Subcutaneous abdominal adipose tissue (tissue), 5 donors: ENCODE results near the gene CNOT6.

Experiments used
- H3K27ac ChIP-seq: one replicate; pipeline ENCODE4 v1.7.0; 2013; ENCODE audit warnings: low read depth, mild to moderate bottlenecking, inconsistent platforms, low read length, moderate library complexity
- H3K27me3 ChIP-seq, 5 donors: one replicate each; pipeline ENCODE4 v1.7.0; 2013; ENCODE audit warnings: low read length in 5 of 5, inconsistent platforms in 1 of 5; ENCODE audit not compliant: control insufficient read depth in 5 of 5, insufficient read depth in 4 of 5
- H3K36me3 ChIP-seq, 5 donors: one replicate each; pipeline ENCODE4 v1.7.0; 2013; ENCODE audit warnings: low read length in 5 of 5; ENCODE audit not compliant: control insufficient read depth in 5 of 5, insufficient read depth in 5 of 5
- H3K4me1 ChIP-seq, 5 donors: one replicate each; pipeline ENCODE4 v1.7.0; 2013; ENCODE audit warnings: low read length in 5 of 5, mild to moderate bottlenecking in 3 of 5, moderate library complexity in 1 of 5; ENCODE audit not compliant: control insufficient read depth in 5 of 5, insufficient read depth in 5 of 5
- H3K4me3 ChIP-seq, 5 donors: one replicate each; pipeline ENCODE4 v1.7.0; 2013; ENCODE audit warnings: low read length in 5 of 5, low read depth in 1 of 5
- H3K9ac ChIP-seq, 5 donors: one replicate each; pipeline ENCODE4 v1.7.0; 2013; ENCODE audit warnings: low read length in 5 of 5, mild to moderate bottlenecking in 4 of 5, moderate library complexity in 3 of 5
- H3K9me3 ChIP-seq, 5 donors: one replicate each; pipeline ENCODE4 v1.7.0; 2013; ENCODE audit warnings: low read length in 5 of 5; ENCODE audit not compliant: control insufficient read depth in 5 of 5
- donor health status: healthy.
- donor health status: healthy.
- donor health status: healthy.
- donor health status: healthy.
- donor health status: healthy.

Gene CNOT6

DNA sequence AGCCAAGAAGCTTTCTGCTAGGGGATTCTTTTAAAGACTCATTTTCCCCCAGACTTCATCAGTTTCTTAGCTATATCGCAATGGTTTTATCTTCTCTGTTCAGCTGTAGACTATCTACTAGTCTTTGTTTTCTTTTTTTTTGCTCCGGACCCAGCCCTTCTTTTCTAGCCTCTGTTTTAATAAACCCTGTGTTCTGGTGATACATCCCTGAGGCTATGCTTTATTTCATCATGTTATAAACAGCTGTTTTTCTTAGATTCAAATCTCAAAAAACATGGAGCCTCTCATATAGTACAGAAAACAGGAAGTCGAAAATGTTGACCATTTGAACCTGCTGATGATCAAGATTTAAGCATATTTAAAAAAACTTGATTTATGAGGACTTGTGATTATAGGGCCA, 59.4 kb downstream of the CNOT6 start:
- Histone ChIP-seq H3K4me1 (no peaks in the 10 kb centered on the region), H3K27me3 (no peaks in the 10 kb centered on the region), H3K9me3 (no peaks in the 10 kb centered on the region), H3K27ac (no peak overlapping the region), H3K4me3 (no peak overlapping the region), H3K36me3 (peaks cover 5 to 41% (median 19%) of the 10 kb centered on the region in 5 donors), H3K9ac (no peak overlapping the region)

DNA sequence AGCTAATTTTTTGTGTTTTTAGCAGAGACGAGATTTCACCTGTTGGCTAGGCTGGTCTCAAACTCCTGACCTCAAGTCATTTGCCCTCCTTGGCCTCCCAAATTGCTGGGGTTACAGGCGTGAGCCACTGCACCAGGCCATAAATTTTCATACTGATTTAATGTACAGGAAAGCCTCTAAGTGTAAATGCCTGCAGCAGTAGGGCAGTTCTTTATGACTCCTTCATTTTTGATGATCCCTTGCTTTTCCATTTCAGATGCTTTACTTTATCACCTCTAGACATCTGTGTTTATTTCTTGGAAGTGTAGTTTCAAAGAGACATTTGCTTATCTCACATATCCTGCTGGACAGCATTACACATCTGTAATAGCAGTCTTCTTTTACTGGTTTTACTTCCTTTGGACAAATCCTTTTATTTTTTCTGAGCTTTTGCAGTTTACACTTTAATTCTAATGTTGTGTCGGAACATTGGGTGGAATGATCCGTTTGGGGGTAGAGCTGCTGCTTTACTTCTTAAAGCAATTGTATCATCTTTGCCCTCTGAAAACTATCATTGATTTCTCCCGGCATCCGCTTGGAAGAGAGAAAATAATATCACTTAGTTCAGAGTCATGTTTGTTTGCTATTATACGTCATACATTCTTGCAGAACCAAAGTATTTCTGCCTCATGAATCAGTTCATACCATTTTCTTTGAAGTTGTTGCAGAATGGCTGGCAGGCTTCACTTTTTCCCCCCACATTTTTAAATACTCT, 61.2 kb downstream of the CNOT6 start:
- no peak overlapping the region for H3K27ac ChIP-seq
- H3K36me3 ChIP-seq: peaks cover 5 to 36% (median 19%) of the 10 kb centered on the region in 5 donors
- no peak overlapping the region for H3K9ac ChIP-seq
- H3K27me3 ChIP-seq: no peaks in the 10 kb centered on the region
- H3K4me1 ChIP-seq: no peaks in the 10 kb centered on the region
- no peaks in the 10 kb centered on the region for H3K9me3 ChIP-seq
- no peak overlapping the region for H3K4me3 ChIP-seq

DNA sequence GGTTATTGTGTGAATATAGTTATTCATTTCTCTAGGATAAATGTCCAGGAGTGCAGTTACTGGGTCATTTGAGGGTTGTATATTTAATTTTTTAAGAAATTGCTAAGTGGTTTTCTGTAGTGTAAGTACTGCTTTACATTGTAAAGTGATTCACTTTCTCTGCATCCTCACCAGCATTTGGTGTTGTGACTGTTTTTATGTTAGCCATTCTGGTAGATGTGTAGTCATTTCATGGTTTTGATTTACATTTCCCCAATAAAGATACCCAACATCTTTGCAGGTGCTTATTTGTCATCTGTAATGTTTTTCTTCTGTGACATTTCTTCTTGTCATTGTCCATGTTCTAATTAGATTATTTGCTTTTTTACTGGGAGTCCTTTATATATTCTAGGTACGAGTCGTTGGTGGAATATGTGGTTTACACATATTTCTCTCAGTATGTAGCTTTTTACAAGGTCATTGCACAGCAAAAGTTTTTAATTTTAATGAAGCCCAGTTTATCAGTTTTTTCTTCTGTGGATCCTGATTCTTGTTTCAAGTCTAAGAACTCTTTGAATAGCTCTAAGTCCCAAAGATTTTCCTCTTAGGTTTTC, 63.1 kb downstream of the CNOT6 start:
- no peaks in the 10 kb centered on the region for H3K9me3 ChIP-seq
- H3K4me3 ChIP-seq: no peak overlapping the region
- no peaks in the 10 kb centered on the region for H3K4me1 ChIP-seq
- H3K9ac ChIP-seq: no peak overlapping the region
- H3K27ac ChIP-seq: no peak overlapping the region
- H3K27me3 ChIP-seq: no peaks in the 10 kb centered on the region
- H3K36me3 ChIP-seq: peaks cover 5 to 29% (median 11%) of the 10 kb centered on the region in 5 donors

DNA sequence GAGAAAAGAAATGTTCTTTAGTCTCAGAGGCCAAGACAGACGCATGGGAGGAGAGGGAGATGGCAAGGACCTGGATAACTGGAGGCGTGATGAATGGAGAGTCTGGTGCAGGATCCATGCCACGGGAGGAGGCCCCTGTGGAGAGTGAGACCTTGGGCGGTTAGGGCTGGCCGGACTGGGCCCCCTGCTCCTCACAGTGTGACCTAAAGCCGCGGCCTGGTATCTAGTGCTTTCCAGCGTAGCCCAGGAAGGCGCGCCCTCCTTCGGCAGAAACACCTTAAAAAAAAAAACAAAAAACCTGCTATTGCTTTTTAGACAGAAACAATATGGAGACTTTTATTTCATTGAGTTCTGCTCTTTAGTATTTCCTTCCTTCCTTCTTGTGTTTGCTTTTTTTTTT, 64.1 kb downstream of the CNOT6 start:
- Histone ChIP-seq H3K27ac (no peak overlapping the region), H3K4me1 (no peaks in the 10 kb centered on the region), H3K27me3 (no peaks in the 10 kb centered on the region), H3K4me3 (no peak overlapping the region), H3K36me3 (peaks cover 7 to 30% (median 14%) of the 10 kb centered on the region in 5 donors), H3K9ac (no peak overlapping the region), H3K9me3 (no peaks in the 10 kb centered on the region)

DNA sequence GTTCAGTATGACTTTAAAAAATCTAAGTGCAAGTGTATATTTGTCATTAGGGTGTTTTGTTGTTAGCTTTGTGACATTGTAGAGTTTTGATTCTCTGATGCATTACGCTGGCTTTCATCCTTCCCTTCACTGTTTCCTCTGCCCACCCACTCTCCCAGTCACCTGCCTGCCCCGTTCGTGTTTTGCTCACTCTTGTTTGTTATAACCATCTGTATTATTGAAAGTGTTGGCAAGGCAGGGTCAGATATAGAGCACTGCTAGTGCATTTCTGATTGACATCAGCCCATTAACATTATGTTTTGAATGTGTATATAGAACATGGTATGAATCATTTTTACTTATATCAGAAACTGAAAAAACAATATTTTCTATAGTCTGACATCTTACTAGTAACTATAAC, 69.8 kb downstream of the CNOT6 start:
- H3K4me3 ChIP-seq: no peak overlapping the region
- H3K4me1 ChIP-seq: no peaks in the 10 kb centered on the region
- no peak overlapping the region for H3K9ac ChIP-seq
- H3K36me3 ChIP-seq: peaks cover 24 to 42% (median 27%) of the 10 kb centered on the region in 5 donors
- H3K9me3 ChIP-seq: no peaks in the 10 kb centered on the region
- H3K27me3 ChIP-seq: no peaks in the 10 kb centered on the region
- no peak overlapping the region for H3K27ac ChIP-seq

DNA sequence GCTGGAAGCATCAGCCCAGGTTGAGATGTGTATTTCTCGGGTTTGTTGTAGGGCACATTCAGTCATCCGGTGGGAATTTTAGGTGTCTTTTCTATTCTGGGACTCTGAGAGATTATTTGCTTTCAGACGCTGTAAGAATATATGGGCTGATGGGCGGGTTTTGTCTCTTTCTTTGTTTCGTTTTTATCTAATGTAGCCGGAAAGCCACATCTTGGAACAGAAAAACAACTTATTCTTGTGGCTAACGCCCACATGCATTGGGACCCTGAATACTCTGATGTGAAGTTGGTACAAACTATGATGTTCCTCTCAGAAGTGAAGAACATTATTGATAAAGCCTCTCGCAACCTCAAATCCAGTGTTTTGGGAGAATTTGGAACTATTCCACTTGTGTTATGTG, 74.7 kb downstream of the CNOT6 start:
- Histone ChIP-seq H3K27me3 (no peaks in the 10 kb centered on the region), H3K9ac (no peak overlapping the region), H3K9me3 (no peaks in the 10 kb centered on the region), H3K4me3 (no peak overlapping the region), H3K36me3 (peaks cover 46 to 74% (median 47%) of the 10 kb centered on the region in 5 donors), H3K27ac (no peak overlapping the region), H3K4me1 (no peaks in the 10 kb centered on the region)

DNA sequence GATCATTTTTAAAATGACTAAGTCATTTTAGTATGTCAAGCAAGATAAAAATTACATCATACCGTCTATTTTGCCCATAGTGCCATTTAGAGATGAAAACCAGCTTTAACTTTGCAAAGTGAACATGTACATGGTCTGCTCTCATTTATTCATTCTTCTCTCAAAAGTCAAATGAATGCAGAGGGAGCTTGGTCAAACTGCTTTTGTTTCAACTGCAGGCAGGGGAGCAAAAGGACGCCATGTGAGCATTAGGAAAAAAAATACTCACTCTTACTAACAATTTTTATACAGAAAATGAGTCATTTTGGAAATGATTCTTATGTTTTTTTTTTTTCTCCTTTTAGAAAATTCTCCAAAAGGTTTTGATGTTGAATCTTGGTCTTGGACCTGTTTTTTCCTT, 81.4 kb downstream of the CNOT6 start:
- Histone ChIP-seq H3K4me1 (no peaks in the 10 kb centered on the region), H3K9me3 (no peaks in the 10 kb centered on the region), H3K27ac (no peak overlapping the region), H3K9ac (no peak overlapping the region), H3K27me3 (no peaks in the 10 kb centered on the region), H3K4me3 (no peak overlapping the region), H3K36me3 (peaks cover 33 to 53% (median 37%) of the 10 kb centered on the region in 5 donors)

DNA sequence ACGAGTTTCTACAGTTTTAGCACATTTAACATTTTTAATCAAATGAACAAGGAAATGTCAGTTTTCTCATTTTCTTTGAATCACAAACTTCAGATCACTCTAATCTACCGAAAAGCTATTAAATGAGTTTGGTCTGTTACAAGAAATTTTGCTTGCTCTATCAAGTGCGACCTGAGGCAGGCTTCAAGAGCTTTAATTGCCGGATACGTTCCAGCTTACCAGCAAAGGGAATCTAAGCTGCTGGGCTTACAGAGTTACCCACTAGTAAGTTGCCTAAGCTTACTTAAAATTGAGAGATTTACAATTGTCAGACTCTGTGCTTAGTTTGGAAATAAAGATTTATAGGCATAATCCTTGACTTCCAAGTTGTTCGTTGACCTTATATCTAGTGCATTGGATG, 86.5 kb downstream of the CNOT6 start:
- no peak overlapping the region for H3K9ac ChIP-seq
- H3K4me3 ChIP-seq: no peak overlapping the region

DNA sequence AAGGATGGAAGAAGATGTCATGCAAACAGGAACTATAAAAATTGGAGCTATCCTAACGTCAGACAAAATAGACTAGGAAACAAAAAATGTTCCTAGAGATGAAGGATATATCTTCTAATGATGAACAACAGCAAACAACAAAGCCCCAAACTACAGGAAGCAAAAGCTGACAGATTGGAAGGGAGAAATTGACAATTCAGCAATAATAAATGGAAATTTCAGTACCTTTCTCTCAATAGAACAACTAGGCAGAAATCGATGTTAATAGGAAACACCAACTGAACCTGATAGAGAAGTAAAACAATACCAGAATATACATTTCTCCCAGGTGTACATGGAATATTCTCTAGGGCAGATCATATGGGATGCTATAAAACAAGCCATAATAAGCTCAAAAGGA, 89.6 kb downstream of the CNOT6 start:
- Histone ChIP-seq H3K9me3 (peaks cover 0 to 3% (median 0%) of the 10 kb centered on the region in 5 donors), H3K9ac (no peak overlapping the region), H3K36me3 (no peaks in the 10 kb centered on the region), H3K27me3 (peaks cover 0 to 8% (median 3%) of the 10 kb centered on the region in 5 donors), H3K4me3 (no peak overlapping the region), H3K4me1 (no peaks in the 10 kb centered on the region), H3K27ac (no peak overlapping the region)

More for the DNA sequence above, 86.5 kb downstream of the CNOT6 start:
- no peaks in the 10 kb centered on the region for H3K27me3 ChIP-seq
- H3K27ac ChIP-seq: no peak overlapping the region
- peaks cover 5 to 14% (median 6%) of the 10 kb centered on the region in 5 donors for H3K36me3 ChIP-seq
- peaks cover 0 to 3% (median 0%) of the 10 kb centered on the region in 5 donors for H3K9me3 ChIP-seq
- H3K4me1 ChIP-seq: no peaks in the 10 kb centered on the region

DNA sequence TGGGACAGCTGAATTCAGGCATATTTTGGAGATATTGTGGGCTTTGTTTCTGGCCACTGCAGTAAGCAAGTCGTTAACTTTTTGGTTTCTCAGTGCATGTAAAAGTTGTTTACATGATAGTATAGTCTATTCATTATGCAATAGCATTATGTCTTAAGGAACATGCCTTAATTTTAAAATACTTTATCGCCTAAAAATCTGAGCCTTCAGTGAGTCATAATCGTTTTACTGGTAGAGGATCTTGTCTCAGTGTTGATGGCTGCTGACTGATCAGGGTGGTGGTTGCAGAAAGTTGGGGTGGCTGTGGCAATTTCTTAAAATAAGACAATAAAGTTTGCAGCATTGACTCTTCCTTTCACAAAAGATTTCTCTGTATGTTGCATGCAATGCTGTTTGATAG, 92.0 kb downstream of the CNOT6 start:
- Histone ChIP-seq H3K27me3 (peaks cover 17 to 30% (median 17%) of the 10 kb centered on the region in 5 donors), H3K9me3 (peaks cover 0 to 3% (median 0%) of the 10 kb centered on the region in 5 donors), H3K36me3 (no peaks in the 10 kb centered on the region), H3K9ac (no peak overlapping the region), H3K4me1 (peaks cover 0 to 15% (median 8%) of the 10 kb centered on the region in 5 donors), H3K27ac (no peak overlapping the region), H3K4me3 (no peak overlapping the region)
